Right hindlimb (tissue), 1 donor: ENCODE data around the gene CORO6.

Source experiments
- DNase-seq: peaks from one replicate; pipeline ENCODE4 v3.0.0-alpha.2; 2018

The CORO6 gene

GRCh38 chr17:29630630-29631193 is 8.0 kb upstream of the CORO6 start:
- DNase-seq: no peak

- DNase-seq: no peak
Observed at GRCh38 chr17:29629839-29630238, 7.1 kb upstream of the CORO6 start.

- no peak for DNase-seq
Observed at GRCh38 chr17:29628644-29629043, 5.9 kb upstream of the CORO6 start.

GRCh38 chr17:29627951-29628350 is 5.2 kb upstream of the CORO6 start:
- DNase-seq: no peak

- no peak for DNase-seq
Observed at GRCh38 chr17:29625037-29625750, 2.5 kb upstream of the CORO6 start.

- DNase-seq: no peak
Observed at GRCh38 chr17:29624586-29624985, 1.9 kb upstream of the CORO6 start.

GRCh38 chr17:29623283-29623647 is 553 bp upstream of the CORO6 start:
- no peak for DNase-seq

- no peak for DNase-seq
Observed at GRCh38 chr17:29621751-29622194, 939 bp downstream of the CORO6 start.

GRCh38 chr17:29620779-29621500 is 1.8 kb downstream of the CORO6 start:
- no peak for DNase-seq

- no peak for DNase-seq
Observed at GRCh38 chr17:29620271-29620670, 2.4 kb downstream of the CORO6 start.

- DNase-seq: no peak
Observed at GRCh38 chr17:29619251-29619650, 3.5 kb downstream of the CORO6 start.

- no peak for DNase-seq
Observed at GRCh38 chr17:29618272-29619065, 4.2 kb downstream of the CORO6 start.

GRCh38 chr17:29617481-29618271 is 5.0 kb downstream of the CORO6 start:
- DNase-seq: peak; percentile 64

- DNase-seq: peak; percentile 74
Observed at GRCh38 chr17:29617125-29617480, 5.6 kb downstream of the CORO6 start.

- no peak for DNase-seq
Observed at GRCh38 chr17:29616300-29617048, 6.2 kb downstream of the CORO6 start.

- peak; percentile 91 for DNase-seq
Observed at GRCh38 chr17:29615492-29616299, 7.0 kb downstream of the CORO6 start.

GRCh38 chr17:29615048-29615385 is 7.7 kb downstream of the CORO6 start:
- no peak for DNase-seq

GRCh38 chr17:29614349-29615047 is 8.2 kb downstream of the CORO6 start:
- no peak for DNase-seq

- DNase-seq: no peak
Observed at GRCh38 chr17:29613856-29614255, 8.9 kb downstream of the CORO6 start.

- DNase-seq: peak; percentile 96
Observed at GRCh38 chr17:29613352-29613837, 9.3 kb downstream of the CORO6 start.
